ENCODE measurements around the gene CTSS.

The CTSS gene

GRCh38 chr1:150706091-150706490, 59.5 kb downstream of the CTSS start:
- H3K4me3 ChIP-seq (ENCODE audit: low read depth, low read length): no peak overlapping the region

- H3K4me3 ChIP-seq (ENCODE audit: low read depth, low read length): no peak overlapping the region
These were observed 62.2 kb downstream of the CTSS start for GRCh38 chr1:150703427-150703826.

GRCh38 chr1:150696995-150697927, 68.3 kb downstream of the CTSS start, which contains the start of gene GOLPH3L:
Gene GOLPH3L (minus strand): TSS chr1:150697154. CDS start chr1:150694838, 2,316 bp downstream.
- peak within 1 kb of the TSS; percentile 84 for H3K4me3 ChIP-seq (ENCODE audit: low read depth, low read length)

GRCh38 chr1:150696590-150696989, 69.0 kb downstream of the CTSS start:
- peak overlapping the region; percentile 84 for H3K4me3 ChIP-seq (ENCODE audit: low read depth, low read length)

GRCh38 chr1:150696162-150696561, 69.4 kb downstream of the CTSS start:
- H3K4me3 ChIP-seq (ENCODE audit: low read depth, low read length): peak overlapping the region; percentile 49

GRCh38 chr1:150695561-150695960, 70.0 kb downstream of the CTSS start:
- H3K4me3 ChIP-seq (ENCODE audit: low read depth, low read length): no peak overlapping the region

GRCh38 chr1:150692720-150693119, 72.9 kb downstream of the CTSS start:
- H3K4me3 ChIP-seq (ENCODE audit: low read depth, low read length): no peak overlapping the region

- H3K4me3 ChIP-seq (ENCODE audit: low read depth, low read length): no peak overlapping the region
These were observed 76.8 kb downstream of the CTSS start for GRCh38 chr1:150688763-150689162.

- H3K4me3 ChIP-seq (ENCODE audit: low read depth, low read length): no peak overlapping the region
These were observed 79.3 kb downstream of the CTSS start for GRCh38 chr1:150686275-150686674.

GRCh38 chr1:150683914-150684313, 81.7 kb downstream of the CTSS start:
- H3K4me3 ChIP-seq (ENCODE audit: low read depth, low read length): no peak overlapping the region

Measured in iPS-11a (cell line).